Mesenchymal stem cell (in vitro differentiated cells and primary cell): Measurements from ENCODE around the gene ZNF337.
"Not testable (repeated sequence)": the region's sequence is repeated elsewhere in the genome, so short reads cannot be mapped to it uniquely, and the experiment has no call there.

ENCODE experiments used
- DNase-seq: peaks from one replicate; pipeline ENCODE4 v3.0.0-alpha.2; 2013
- H2AFZ ChIP-seq: one replicate; pipeline ENCODE4 v1.6.1; 2013; ENCODE audit warnings: low read depth, mild to moderate bottlenecking, control low read depth, inconsistent platforms, low read length, moderate library complexity
- H2AK5ac ChIP-seq: 2 replicates; pipeline ENCODE4 v1.6.1; 2013; ENCODE audit warnings: low read length, moderate library complexity, mild to moderate bottlenecking, inconsistent platforms; ENCODE audit not compliant: severe bottlenecking
- H2BK120ac ChIP-seq: one replicate; pipeline ENCODE4 v1.6.1; 2013; ENCODE audit warnings: low read depth, mild to moderate bottlenecking, inconsistent platforms, low read length, moderate library complexity
- H2BK12ac ChIP-seq, 2 experiments: one replicate each; pipeline ENCODE4 v1.6.1; 2013; ENCODE audit warnings: inconsistent platforms in 2 of 2, low read length in 2 of 2, mild to moderate bottlenecking in 2 of 2, moderate library complexity in 2 of 2, control low read depth in 1 of 2
- H2BK15ac ChIP-seq: one replicate; pipeline ENCODE4 v1.6.1; 2013; ENCODE audit warnings: mild to moderate bottlenecking, low read depth, inconsistent platforms; ENCODE audit not compliant: poor library complexity, severe bottlenecking
- H2BK5ac ChIP-seq: 2 replicates; pipeline ENCODE4 v1.6.1; 2013; ENCODE audit warnings: low read depth, mild to moderate bottlenecking, low read length, control low read depth, inconsistent platforms; ENCODE audit not compliant: poor library complexity, severe bottlenecking
- H3K14ac ChIP-seq, 2 experiments: one replicate each; pipeline ENCODE4 v1.6.1; 2013; ENCODE audit warnings: inconsistent platforms in 2 of 2, low read length in 2 of 2, control low read depth in 1 of 2, mild to moderate bottlenecking in 1 of 2, moderate library complexity in 1 of 2
- H3K18ac ChIP-seq, 2 experiments: one replicate each; pipeline ENCODE4 v1.6.1; 2013; ENCODE audit warnings: inconsistent platforms in 2 of 2, low read length in 2 of 2, control low read depth in 1 of 2, low read depth in 1 of 2, mild to moderate bottlenecking in 1 of 2
- H3K23ac ChIP-seq, 2 experiments: one replicate each; pipeline ENCODE4 v1.6.1; 2013; ENCODE audit warnings: inconsistent platforms in 2 of 2, low read length in 2 of 2, mild to moderate bottlenecking in 2 of 2, moderate library complexity in 2 of 2, control low read depth in 1 of 2
- H3K27ac ChIP-seq: 2 replicates; pipeline ENCODE4 v1.5.1; 2013; ENCODE audit warnings: mild to moderate bottlenecking, moderate library complexity, low read length, control low read depth, inconsistent platforms; ENCODE audit not compliant: poor library complexity, severe bottlenecking
- H3K27me3 ChIP-seq, 2 experiments: 2 replicates each; pipeline versions ENCODE4 v1.6.1 to v1.7.0; 2013; ENCODE audit warnings: low read length in 2 of 2, mild to moderate bottlenecking in 2 of 2, moderate library complexity in 2 of 2, control low read depth in 1 of 2, inconsistent platforms in 1 of 2; ENCODE audit not compliant: control insufficient read depth in 1 of 2, insufficient read depth in 1 of 2
- H3K36me3 ChIP-seq, 2 experiments: 2 replicates each; pipeline versions ENCODE4 v1.6.1 to v1.7.0; 2013; ENCODE audit warnings: low read length in 2 of 2, control low read depth in 1 of 2, inconsistent platforms in 1 of 2, low read depth in 1 of 2, mild to moderate bottlenecking in 1 of 2; ENCODE audit not compliant: insufficient read depth in 2 of 2, control insufficient read depth in 1 of 2
- H3K4ac ChIP-seq, 2 experiments: one replicate each; pipeline ENCODE4 v1.6.1; 2013; ENCODE audit warnings: inconsistent platforms in 2 of 2, low read length in 2 of 2, mild to moderate bottlenecking in 2 of 2, moderate library complexity in 2 of 2, control low read depth in 1 of 2, low read depth in 1 of 2
- H3K4me1 ChIP-seq: 2 replicates; pipeline ENCODE4 v1.6.1; 2013; ENCODE audit warnings: low read depth, low read length, control low read depth; ENCODE audit not compliant: control insufficient read depth, insufficient read depth
- H3K4me2 ChIP-seq: 2 replicates; pipeline ENCODE4 v1.6.1; 2013; ENCODE audit warnings: low read length, mild to moderate bottlenecking, inconsistent platforms; ENCODE audit not compliant: poor library complexity, severe bottlenecking
- H3K4me3 ChIP-seq, 2 experiments: 2 replicates each; pipeline versions ENCODE4 v1.5.1 to v1.7.0; 2013; ENCODE audit warnings: low read length in 2 of 2, mild to moderate bottlenecking in 2 of 2, control low read depth in 1 of 2, low read depth in 1 of 2; ENCODE audit not compliant: insufficient read depth in 1 of 2
- H3K79me1 ChIP-seq: replicated peaks from 2 replicates; pipeline ENCODE4 v1.6.1; 2013; ENCODE audit warnings: mild to moderate bottlenecking, control low read depth, low read length, inconsistent platforms; ENCODE audit not compliant: poor library complexity, severe bottlenecking
- H3K9ac ChIP-seq: 2 replicates; pipeline ENCODE4 v1.7.0; 2013; ENCODE audit warnings: mild to moderate bottlenecking, low read length, moderate library complexity
- H3K9me3 ChIP-seq: 2 replicates; pipeline ENCODE4 v1.7.0; 2013; ENCODE audit warnings: mild to moderate bottlenecking, low read length; ENCODE audit not compliant: control insufficient read depth
- H4K8ac ChIP-seq: one replicate; pipeline ENCODE4 v1.6.1; 2013; ENCODE audit warnings: inconsistent platforms, mild to moderate bottlenecking, low read length, moderate library complexity
- H4K91ac ChIP-seq: one replicate; pipeline ENCODE4 v1.6.1; 2013; ENCODE audit warnings: mild to moderate bottlenecking, low read length, inconsistent platforms
- WGBS: methylation state at CpG from one replicate; pipeline ENCODE4 v1.1.7; 2013; ENCODE audit warnings: mixed read lengths; 5-methylcytosine and 5-hydroxymethylcytosine counted together

The ZNF337 gene

GRCh38 chr20:25705830-25706351 is 9.2 kb upstream of the ZNF337 start:
- no peak overlapping the region for H2BK12ac ChIP-seq
- no peak for DNase-seq
- H2BK120ac ChIP-seq = no peak overlapping the region
- H2AFZ ChIP-seq = no peak overlapping the region
- H3K18ac ChIP-seq = no peak overlapping the region
- no peak overlapping the region for H3K4me2 ChIP-seq
- no peak overlapping the region for H3K4ac ChIP-seq
- H3K4me3 ChIP-seq = no peak overlapping the region
- H3K9me3 ChIP-seq = no peaks in the 10 kb centered on the region
- no peak overlapping the region for H2BK15ac ChIP-seq
- H3K27ac ChIP-seq = no peak overlapping the region
- H3K27me3 ChIP-seq = no peaks in the 10 kb centered on the region
- no peak overlapping the region for H3K23ac ChIP-seq
- H3K36me3 ChIP-seq = no peaks in the 10 kb centered on the region
- H2BK5ac ChIP-seq = no peak overlapping the region
- H3K9ac ChIP-seq = no peak overlapping the region
- no peak overlapping the region for H3K14ac ChIP-seq
- no peaks in the 10 kb centered on the region for H3K4me1 ChIP-seq
- no peak overlapping the region for H2AK5ac ChIP-seq
- peaks cover 4% of the 10 kb centered on the region for H3K79me1 ChIP-seq
- no peak overlapping the region for H4K8ac ChIP-seq
- H4K91ac ChIP-seq = no peak overlapping the region

GRCh38 chr20:25704303-25704702 is 7.7 kb upstream of the ZNF337 start:
- not testable (repeated sequence) for H2BK120ac ChIP-seq, H2AK5ac ChIP-seq, H3K79me1 ChIP-seq, H3K23ac ChIP-seq, H4K91ac ChIP-seq, DNase-seq, H3K4ac ChIP-seq, H3K18ac ChIP-seq, H3K27me3 ChIP-seq, H4K8ac ChIP-seq, H2BK5ac ChIP-seq, H3K4me3 ChIP-seq, H2BK15ac ChIP-seq, H3K4me1 ChIP-seq, H3K36me3 ChIP-seq, H2AFZ ChIP-seq, H3K9ac ChIP-seq, H3K4me2 ChIP-seq, H3K14ac ChIP-seq, H2BK12ac ChIP-seq, H3K27ac ChIP-seq
- H3K9me3 ChIP-seq = peaks cover 15% of the 10 kb centered on the region
- WGBS = 94% methylated on average over 1 of the region's 2 CpGs

- not testable (repeated sequence) for H3K14ac ChIP-seq, H2BK15ac ChIP-seq, H3K27me3 ChIP-seq, H3K9ac ChIP-seq, H2BK120ac ChIP-seq, H2AFZ ChIP-seq, H2BK12ac ChIP-seq, H3K27ac ChIP-seq, H3K18ac ChIP-seq, H3K36me3 ChIP-seq, H4K8ac ChIP-seq, H3K79me1 ChIP-seq, H3K23ac ChIP-seq, H3K4ac ChIP-seq, H4K91ac ChIP-seq, H2AK5ac ChIP-seq, H2BK5ac ChIP-seq, H3K4me2 ChIP-seq, H3K4me1 ChIP-seq, H3K4me3 ChIP-seq, DNase-seq
- H3K9me3 ChIP-seq = peaks cover 22% of the 10 kb centered on the region
- 100% methylated on average over 1 of the region's 2 CpGs for WGBS
Observed at GRCh38 chr20:25700835-25701234, 4.2 kb upstream of the ZNF337 start.

GRCh38 chr20:25699914-25700313 is 3.3 kb upstream of the ZNF337 start:
- H3K27ac ChIP-seq = no peak overlapping the region
- no peak for DNase-seq
- 100% methylated on average over 1 of the region's 1 CpG for WGBS

More at GRCh38 chr20:25699914-25700313, 3.3 kb upstream of the ZNF337 start:
- Histone ChIP-seq H3K4me3 (no peak overlapping the region), H3K79me1 (peaks cover 9% of the 10 kb centered on the region), H2BK15ac (no peak overlapping the region), H3K23ac (no peak overlapping the region), H3K4me2 (no peak overlapping the region), H4K8ac (no peak overlapping the region), H2BK120ac (no peak overlapping the region), H2BK5ac (no peak overlapping the region), H3K9ac (no peak overlapping the region), H4K91ac (no peak overlapping the region), H3K27me3 (no peaks in the 10 kb centered on the region), H3K36me3 (no peaks in the 10 kb centered on the region), H3K9me3 (peaks cover 22% of the 10 kb centered on the region), H2AK5ac (no peak overlapping the region), H2BK12ac (no peak overlapping the region), H2AFZ (no peak overlapping the region), H3K14ac (no peak overlapping the region), H3K18ac (no peak overlapping the region), H3K4me1 (peaks cover 3% of the 10 kb centered on the region), H3K4ac (no peak overlapping the region)
